ENCODE data around the gene KRTAP13-2.

The KRTAP13-2 gene

DNA sequence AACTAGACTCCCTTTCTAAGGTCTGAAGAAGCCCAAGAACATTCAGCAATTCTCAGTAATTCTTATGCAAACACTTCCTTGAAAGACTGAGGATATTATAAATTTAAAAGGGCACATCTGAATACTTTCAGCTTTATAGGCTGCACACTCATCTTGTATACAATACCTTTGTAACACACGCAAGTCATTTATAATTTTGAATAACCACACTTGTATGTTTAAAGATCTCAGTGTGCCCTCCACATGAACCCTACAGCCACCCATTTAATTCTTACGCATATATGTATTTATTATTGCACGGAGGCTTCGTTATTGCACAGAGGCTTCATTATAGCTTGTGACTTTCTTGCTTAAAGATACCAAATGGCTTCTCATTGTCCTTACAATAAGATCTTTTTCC, 33.4 kb downstream of the KRTAP13-2 start:
- no peak overlapping the region for H3K4me3 ChIP-seq (ENCODE audit: low read length)
- no peak for TF ChIP-seq ZNF274 (IDR thresholded peaks at IDR 0.05; ENCODE audit: low read depth, low read length)

- TF ChIP-seq ZNF274 (IDR thresholded peaks at IDR 0.05; ENCODE audit: low read depth, low read length) = no peak
- no peak overlapping the region for H3K4me3 ChIP-seq (ENCODE audit: low read length)
Measured at GRCh38 chr21:30337772-30338171, 34.3 kb downstream of the KRTAP13-2 start.

DNA sequence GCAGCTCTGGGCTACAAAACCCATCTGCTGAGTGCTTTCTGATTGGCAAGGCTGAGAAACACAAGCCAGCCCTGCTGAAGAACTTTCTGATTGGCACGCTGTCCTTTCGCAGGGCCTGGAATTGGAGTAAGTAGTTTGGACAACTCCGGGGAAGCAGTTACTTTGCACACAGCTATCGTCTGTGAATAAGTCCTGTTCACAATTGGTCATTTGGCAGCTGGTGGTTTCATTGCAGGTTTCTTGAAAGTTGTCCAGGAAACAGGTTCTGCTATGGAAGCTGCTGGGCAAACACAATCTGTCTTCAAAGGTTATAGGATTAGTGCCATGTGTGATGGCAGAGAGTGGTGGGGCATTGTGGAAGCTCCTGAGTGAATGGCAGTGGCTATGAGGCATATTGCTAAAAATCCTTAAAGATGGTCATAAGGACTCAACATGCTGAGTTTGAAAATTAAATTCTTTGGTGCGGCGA, 34.8 kb downstream of the KRTAP13-2 start, which contains the start of gene KRTAP27-1:
KRTAP27-1 (minus strand) TSS at position 419 of the 469 bp plus-strand sequence; CDS start at position 393, 26 bp downstream.
- TF ChIP-seq ZNF274 (IDR thresholded peaks at IDR 0.05; ENCODE audit: low read depth, low read length) = no peak

GRCh38 chr21:30336596-30336995, 35.5 kb downstream of the KRTAP13-2 start:
- TF ChIP-seq ZNF274 (IDR thresholded peaks at IDR 0.05; ENCODE audit: low read depth, low read length) = no peak
- no peak overlapping the region for H3K4me3 ChIP-seq (ENCODE audit: low read length)

More for the DNA sequence above, 34.8 kb downstream of the KRTAP13-2 start, which contains the start of gene KRTAP27-1:
- no peak within 1 kb of the TSS for H3K4me3 ChIP-seq (ENCODE audit: low read length)

DNA sequence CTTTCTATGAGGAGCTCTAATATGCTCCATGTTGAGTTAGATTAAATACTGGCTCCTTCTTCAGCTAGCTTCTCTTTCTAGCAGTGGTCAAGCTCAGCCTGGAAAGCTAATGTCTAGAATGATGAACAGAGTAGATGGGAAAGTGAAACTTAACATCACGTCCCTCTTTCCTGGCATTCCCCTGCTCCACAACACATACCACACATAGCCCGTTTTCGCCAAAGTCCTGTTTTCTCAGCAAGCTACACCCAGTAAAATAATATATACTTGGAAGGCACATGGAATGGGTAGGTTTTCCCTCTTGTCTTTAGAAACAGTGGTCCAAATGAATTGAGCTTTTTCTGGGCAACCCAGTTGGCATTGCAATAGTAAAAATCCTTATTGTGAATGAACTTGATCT, 38.3 kb downstream of the KRTAP13-2 start:
- TF ChIP-seq ZNF274 (IDR thresholded peaks at IDR 0.05; ENCODE audit: low read depth, low read length) = no peak
- H3K4me3 ChIP-seq (ENCODE audit: low read length) = no peak overlapping the region

DNA sequence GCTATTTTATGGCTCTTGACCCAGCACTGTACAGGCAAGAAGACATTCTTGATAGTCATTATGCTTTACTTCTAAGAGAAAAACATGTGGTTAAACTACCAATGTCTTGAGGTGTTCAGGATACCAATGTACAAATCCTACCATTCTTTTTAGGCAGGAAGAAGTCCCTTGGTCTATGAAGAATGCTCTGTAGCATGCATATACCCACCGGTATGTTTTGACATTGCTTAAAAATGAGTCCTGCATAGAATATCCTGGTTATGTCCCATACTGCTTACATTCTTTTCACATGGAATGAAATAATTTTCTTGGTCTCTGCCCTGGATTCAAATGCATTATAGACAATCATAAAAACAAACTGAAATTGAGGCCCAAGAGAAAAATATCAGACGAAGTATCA, 39.4 kb downstream of the KRTAP13-2 start:
- H3K4me3 ChIP-seq (ENCODE audit: low read length) = no peak overlapping the region
- no peak for TF ChIP-seq ZNF274 (IDR thresholded peaks at IDR 0.05; ENCODE audit: low read depth, low read length)

DNA sequence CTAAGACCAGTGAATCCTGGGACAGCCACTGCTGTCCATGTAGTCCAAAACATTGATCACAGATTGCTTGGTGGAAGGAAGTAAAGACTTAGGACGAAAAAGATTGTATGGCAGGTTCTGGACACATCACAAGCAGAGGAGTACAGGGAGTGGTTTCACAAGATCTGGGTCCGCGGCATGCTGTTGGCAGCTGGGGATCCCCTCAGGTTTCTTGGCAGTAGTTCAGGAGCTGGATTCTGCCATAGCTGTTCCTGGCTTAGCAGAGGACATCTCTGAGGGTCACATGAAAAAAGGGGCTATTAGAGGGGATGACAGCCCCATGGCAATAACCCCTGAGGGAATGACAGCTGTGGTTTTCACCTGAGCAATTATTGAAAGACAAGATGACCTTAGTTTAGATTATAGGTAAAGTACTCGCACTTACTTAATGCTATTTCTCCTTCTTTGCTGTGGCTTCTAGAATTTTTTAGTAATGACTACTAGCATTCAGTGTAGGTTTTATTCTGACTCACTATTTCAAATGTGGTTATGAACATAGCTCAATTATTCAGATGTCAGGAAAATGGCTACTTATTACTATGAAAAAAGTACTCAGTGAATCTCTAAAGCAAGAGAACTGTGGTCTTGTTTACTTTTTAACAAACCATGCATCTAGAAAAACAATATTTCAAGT, 42.7 kb downstream of the KRTAP13-2 start:
- no peak overlapping the region for H3K4me3 ChIP-seq (ENCODE audit: low read length)
- no peak for TF ChIP-seq ZNF274 (IDR thresholded peaks at IDR 0.05; ENCODE audit: low read depth, low read length)

- TF ChIP-seq ZNF274 (IDR thresholded peaks at IDR 0.05; ENCODE audit: low read depth, low read length) = no peak
- H3K4me3 ChIP-seq (ENCODE audit: low read length) = no peak overlapping the region
Measured at GRCh38 chr21:30326390-30326789, 45.7 kb downstream of the KRTAP13-2 start.

Data from GM08714 (cell line).